GM23338 (cell line): ENCODE measurements around the gene SRMS. TPM values are rescaled to one million over a fixed set of nuclear protein-coding genes. Genes with fewer than 3 reads are reported as not detected.

Experiments
- ATAC-seq: fragments of 200-7000 bp; cut with Tn5 transposase; 3 replicates; pipeline ENCODE4 v1.9.1; 2020
- DNase-seq: peaks from one replicate; pipeline ENCODE4 v3.0.0-alpha.2; 2015; ENCODE audit warnings: low spot score
- H2AFZ ChIP-seq: fragments of 200-600 bp; sonication (generic); 2 replicates; pipeline ENCODE4 v1.8.0; 2016; ENCODE audit warnings: antibody characterized with exemption, mild to moderate bottlenecking, moderate library complexity
- H3F3A ChIP-seq: fragments of 200-600 bp; sonication (generic); replicated peaks from 2 replicates; pipeline ENCODE4 v1.8.0; 2017; ENCODE audit warnings: antibody characterized with exemption, mixed run types, low read depth
- H3K27ac ChIP-seq: fragments of 200-600 bp; sonication (generic); 2 replicates; pipeline ENCODE4 v1.6.1; 2016; ENCODE audit warnings: low read depth
- H3K27me3 ChIP-seq: fragments of 200-600 bp; sonication (generic); 2 replicates; pipeline ENCODE4 v1.8.0; 2016; ENCODE audit warnings: mild to moderate bottlenecking, mixed run types, moderate library complexity; ENCODE audit not compliant: insufficient read depth
- H3K36me3 ChIP-seq: fragments of 200-600 bp; sonication (generic); 2 replicates; pipeline ENCODE4 v1.8.0; 2016; ENCODE audit warnings: mild to moderate bottlenecking; ENCODE audit not compliant: insufficient read depth
- H3K4me1 ChIP-seq: fragments of 200-600 bp; sonication (generic); 2 replicates; pipeline ENCODE4 v1.8.0; 2016; ENCODE audit warnings: mild to moderate bottlenecking, moderate library complexity; ENCODE audit not compliant: insufficient read depth
- H3K4me2 ChIP-seq: fragments of 200-600 bp; sonication (generic); 2 replicates; pipeline ENCODE4 v1.7.1; 2017; ENCODE audit warnings: mixed run types
- H3K4me3 ChIP-seq: fragments of 200-600 bp; sonication (generic); 2 replicates; pipeline ENCODE4 v1.6.1; 2016; ENCODE audit warnings: mixed run types
- H3K79me2 ChIP-seq: fragments of 200-600 bp; sonication (generic); replicated peaks from 2 replicates; pipeline ENCODE4 v1.8.0; 2017; ENCODE audit warnings: mild to moderate bottlenecking; ENCODE audit not compliant: insufficient read depth
- H3K9me2 ChIP-seq: fragments of 200-600 bp; sonication (generic); 2 replicates; pipeline ENCODE4 v1.8.0; 2017; ENCODE audit not compliant: insufficient read depth
- H4K20me1 ChIP-seq: fragments of 200-600 bp; sonication (generic); replicated peaks from 2 replicates; pipeline ENCODE4 v1.8.0; 2017; ENCODE audit warnings: mild to moderate bottlenecking; ENCODE audit not compliant: insufficient read depth
- H3K27ac Mint-ChIP-seq: 2 replicates; pipeline ENCODE4 v1.8.0; 2020; ENCODE audit warnings: inconsistent platforms, mild to moderate bottlenecking, moderate library complexity, mixed read lengths
- H3K27me3 Mint-ChIP-seq: 3 replicates; pipeline ENCODE4 v1.8.0; 2022; ENCODE audit warnings: low read depth, mild to moderate bottlenecking, moderate library complexity, mixed read lengths, inconsistent platforms; ENCODE audit not compliant: insufficient read depth, poor library complexity
- H3K36me3 Mint-ChIP-seq: 3 replicates; pipeline ENCODE4 v1.8.0; 2021; ENCODE audit warnings: low read depth, mild to moderate bottlenecking, inconsistent platforms, moderate library complexity, mixed read lengths
- H3K4me1 Mint-ChIP-seq: 3 replicates; pipeline ENCODE4 v1.8.0; 2020; ENCODE audit warnings: mild to moderate bottlenecking, inconsistent platforms, mixed read lengths
- H3K4me3 Mint-ChIP-seq: 3 replicates; pipeline ENCODE4 v1.8.0; 2021; ENCODE audit warnings: moderate library complexity, mild to moderate bottlenecking, inconsistent platforms, mixed read lengths
- H3K9me3 Mint-ChIP-seq: 3 replicates; pipeline ENCODE4 v1.8.0; 2020; ENCODE audit warnings: moderate library complexity, mild to moderate bottlenecking, inconsistent platforms, mixed read lengths
- CREB1 ChIP-seq: fragments of 250-450 bp; sonication (Bioruptor Pico); IDR thresholded peaks from 2 replicates; pipeline ENCODE4 v1.5.0; 2020; ENCODE audit warnings: low read depth, mild to moderate bottlenecking, moderate library complexity
- CTCF ChIP-seq, 2 experiments: fragments of 200-600 bp in 1 of 2; sonication (generic) in 1 of 2; conservative IDR thresholded peaks; 2 replicates each; pipeline versions ENCODE4 v1.5.1 to v1.6.1; 2016 to 2017; ENCODE audit warnings: antibody characterized with exemption in 2 of 2, low read depth in 2 of 2, mild to moderate bottlenecking in 2 of 2, moderate library complexity in 1 of 2
- ETS1 ChIP-seq: IDR thresholded peaks from 2 replicates; pipeline ENCODE4 v1.6.1; 2016; ENCODE audit warnings: antibody characterized with exemption
- EZH2 ChIP-seq: fragments of 200-600 bp; sonication (generic); IDR thresholded peaks from one replicate; pipeline ENCODE4 v1.8.0; 2017; ENCODE audit warnings: antibody characterized with exemption, mild to moderate bottlenecking, low read depth; ENCODE audit not compliant: unreplicated experiment
- EZH2phosphoT487 ChIP-seq: fragments of 200-600 bp; sonication (generic); IDR thresholded peaks from one replicate; pipeline ENCODE4 v1.8.1; 2018; ENCODE audit warnings: antibody characterized with exemption; ENCODE audit not compliant: unreplicated experiment
- JUNB ChIP-seq: IDR thresholded peaks from one replicate; pipeline ENCODE4 v1.6.1; 2016; ENCODE audit warnings: antibody characterized with exemption; ENCODE audit not compliant: unreplicated experiment
- NANOG ChIP-seq: IDR thresholded peaks from 2 replicates; pipeline ENCODE4 v1.6.1; 2016; ENCODE audit warnings: antibody characterized with exemption, borderline replicate concordance
- POLR2AphosphoS5 ChIP-seq: IDR thresholded peaks from 2 replicates; pipeline ENCODE4 v1.6.1; 2016; ENCODE audit warnings: antibody characterized with exemption, low read depth
- REST ChIP-seq: IDR thresholded peaks from one replicate; pipeline ENCODE4 v1.6.1; 2018; ENCODE audit warnings: antibody characterized with exemption; ENCODE audit not compliant: unreplicated experiment
- STAT1 ChIP-seq: IDR thresholded peaks from one replicate; pipeline ENCODE4 v1.6.1; 2016; ENCODE audit warnings: antibody characterized with exemption; ENCODE audit not compliant: unreplicated experiment
- ZNF114 ChIP-seq: fragments of 250-450 bp; sonication (Bioruptor Pico); IDR thresholded peaks from 2 replicates; pipeline ENCODE4 v1.5.0; 2020; ENCODE audit warnings: mild to moderate bottlenecking, moderate library complexity
- ZNF331 ChIP-seq: fragments of 250-450 bp; sonication (Bioruptor Pico); IDR thresholded peaks from 2 replicates; pipeline ENCODE4 v1.5.0; 2020; ENCODE audit warnings: low read depth, mild to moderate bottlenecking, moderate library complexity
- ZNF462 ChIP-seq: fragments of 250-450 bp; sonication (Bioruptor Pico); IDR thresholded peaks from 2 replicates; pipeline ENCODE4 v1.5.0; 2020; ENCODE audit warnings: mild to moderate bottlenecking, moderate library complexity
- polyA plus RNA-seq: library from polyadenylated mRNA; unstranded; fragments of >200 nt; fragmentation: Nextera tagmentation; extraction: Ambion mirVana; gene quantifications from 2 replicates; pipeline ENCODE4 v1.2.1, GENCODE V29; 2016
- total RNA-seq: library from RNA; depleted of rRNA; stranded (reverse); fragments of >200 nt; shearing (Covaris generic); gene quantifications from 2 replicates; pipeline ENCODE4 v1.2.3, GENCODE V29; 2014

SRMS gene
- total and polyA plus RNA-seq, 2 experiments from 2014 or later = 0.23 to 0.59 TPM

GRCh38 chr20:63496596-63497120 lies 50.9 kb downstream of the SRMS start:
- H3K27ac ChIP-seq = no peak overlapping the region
- H3F3A ChIP-seq = no peaks in the 10 kb centered on the region
- no peaks in the 10 kb centered on the region for H3K79me2 ChIP-seq
- peak overlapping the region; percentile 91; the same call in 1 of the 2 replicates for H2AFZ ChIP-seq
- no peak for DNase-seq
- ATAC-seq = peak; percentile 15
- H3K27me3 Mint-ChIP-seq = peaks cover 34% of the 10 kb centered on the region
- H3K9me2 ChIP-seq = 0 out of 2 replicates have a peak, but pooled peaks cover 1% of the 10 kb centered on the region
- peaks cover 5% of the 10 kb centered on the region; the same call in 2 of the 3 replicates for H3K4me1 Mint-ChIP-seq
- no peak overlapping the region for H3K27ac Mint-ChIP-seq
- peaks cover 14% of the 10 kb centered on the region; the same call in 1 of the 2 replicates for H3K4me1 ChIP-seq
- H3K36me3 Mint-ChIP-seq = peaks cover 13% of the 10 kb centered on the region
- H3K4me3 Mint-ChIP-seq = no peak overlapping the region
- H3K4me2 ChIP-seq = peak overlapping the region; percentile 81
- peak overlapping the region; percentile 45; the same call in 1 of the 2 replicates for H3K4me3 ChIP-seq
- no peaks in the 10 kb centered on the region for H3K36me3 ChIP-seq
- H4K20me1 ChIP-seq = no peaks in the 10 kb centered on the region
- peaks cover 3% of the 10 kb centered on the region; the same call in 1 of the 3 replicates for H3K9me3 Mint-ChIP-seq
- peaks cover 36% of the 10 kb centered on the region for H3K27me3 ChIP-seq
- no peak for TF ChIP-seq ZNF462 (CRISPR knock-in tag)
- no peak for TF ChIP-seq POLR2AphosphoS5
- no peak for TF ChIP-seq EZH2phosphoT487
- no peak for TF ChIP-seq CREB1
- no peak for TF ChIP-seq ZNF114 (CRISPR knock-in tag)
- no peak for TF ChIP-seq EZH2
- TF ChIP-seq REST = no peak
- no peak for TF ChIP-seq JUNB
- TF ChIP-seq ETS1 = no peak
- TF ChIP-seq CTCF (conservative IDR thresholded peaks at IDR 0.05; ENCODE audit: low read depth in 2 of 2) = no peak
- TF ChIP-seq ZNF331 = no peak
- no peak for TF ChIP-seq STAT1
- no peak for TF ChIP-seq NANOG
